ENCODE data around the gene IL17RB. TPM values are rescaled to one million over a fixed set of nuclear protein-coding genes. Genes with fewer than 3 reads are reported as not detected.

IL17RB gene
- total RNA-seq, 1 donor from 2014 or later, result 2.5 TPM

- no peak for TF ChIP-seq CTCF (conservative IDR thresholded peaks at IDR 0.05; ENCODE audit: low read depth, low read length)
- DNase-seq (ENCODE audit: low read depth), result no peak
- H3K4me3 ChIP-seq (ENCODE audit: low read depth, low read length), result no peak overlapping the region
Measured at GRCh38 chr3:53823026-53823955, 23.1 kb upstream of the IL17RB start.

GRCh38 chr3:53823956-53824657 is 22.3 kb upstream of the IL17RB start:
- TF ChIP-seq CTCF (conservative IDR thresholded peaks at IDR 0.05; ENCODE audit: low read depth, low read length), result no peak
- H3K4me3 ChIP-seq (ENCODE audit: low read depth, low read length), result no peak overlapping the region
- DNase-seq (ENCODE audit: low read depth), result no peak

- no peak overlapping the region for H3K4me3 ChIP-seq (ENCODE audit: low read depth, low read length)
- no peak for DNase-seq (ENCODE audit: low read depth)
- no peak for TF ChIP-seq CTCF (conservative IDR thresholded peaks at IDR 0.05; ENCODE audit: low read depth, low read length)
Measured at GRCh38 chr3:53824795-53825194, 21.6 kb upstream of the IL17RB start.

- H3K4me3 ChIP-seq (ENCODE audit: low read depth, low read length), result no peak overlapping the region
- no peak for TF ChIP-seq CTCF (conservative IDR thresholded peaks at IDR 0.05; ENCODE audit: low read depth, low read length)
- no peak for DNase-seq (ENCODE audit: low read depth)
Measured at GRCh38 chr3:53826048-53826447, 20.3 kb upstream of the IL17RB start.

GRCh38 chr3:53828581-53828980 is 17.8 kb upstream of the IL17RB start:
- DNase-seq (ENCODE audit: low read depth), result no peak
- no peak for TF ChIP-seq CTCF (conservative IDR thresholded peaks at IDR 0.05; ENCODE audit: low read depth, low read length)
- no peak overlapping the region for H3K4me3 ChIP-seq (ENCODE audit: low read depth, low read length)

- no peak for DNase-seq (ENCODE audit: low read depth)
- H3K4me3 ChIP-seq (ENCODE audit: low read depth, low read length), result no peak overlapping the region
- no peak for TF ChIP-seq CTCF (conservative IDR thresholded peaks at IDR 0.05; ENCODE audit: low read depth, low read length)
Measured at GRCh38 chr3:53829605-53830004, 16.8 kb upstream of the IL17RB start.
